Ureter (tissue), 1 donor: Measurements from ENCODE around the gene ZFR2. TPM values are rescaled to one million over a fixed set of nuclear protein-coding genes. Genes with fewer than 3 reads are reported as not detected.
"Not testable (repeated sequence)": the region's sequence is repeated elsewhere in the genome, so short reads cannot be mapped to it uniquely, and the experiment has no call there.

Source experiments
- DNase-seq: peaks from one replicate; pipeline ENCODE4 v3.0.0-alpha.2; 2020; ENCODE audit warnings: low spot score
- total RNA-seq: library from RNA; stranded (reverse); gene quantifications from one replicate; pipeline ENCODE4 v1.2.4, GENCODE V29; 2023
- donor health status: DM: yes; HTN: yes; CAD: no.

Gene ZFR2
- total RNA-seq, 1 donor from 2014 or later, result 0.91 TPM

DNA sequence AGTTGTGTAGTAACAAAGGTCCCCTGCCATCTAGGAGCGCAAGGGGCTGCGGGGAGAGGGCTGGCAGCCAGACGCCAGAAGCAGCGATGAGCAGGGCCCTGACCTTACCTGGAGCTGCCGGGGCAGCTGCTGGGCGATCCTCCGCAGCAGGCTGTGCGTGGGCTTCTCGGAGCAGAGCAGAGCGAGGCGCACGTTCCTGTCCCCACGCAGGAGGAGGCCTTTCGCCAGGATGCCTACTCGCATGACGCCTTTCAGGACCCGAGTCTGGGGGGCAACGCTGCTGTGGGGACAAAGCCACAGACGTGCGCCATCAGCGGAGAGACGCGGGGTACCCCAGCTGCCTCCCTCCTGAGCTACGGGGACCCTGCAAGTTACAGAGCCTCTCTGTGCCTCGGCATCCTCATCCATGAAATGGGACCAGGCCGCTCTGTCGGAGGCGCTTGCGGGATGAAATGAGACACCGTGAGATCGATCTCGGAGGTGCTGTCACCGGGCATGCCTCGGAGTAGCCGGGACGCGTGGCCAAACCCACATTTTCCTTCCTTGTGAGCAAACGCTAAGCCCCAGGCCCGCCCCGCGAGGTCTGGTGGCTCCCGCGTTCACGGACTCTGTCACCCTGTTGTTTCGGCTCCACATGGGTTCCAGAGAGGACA lies 52.1 kb downstream of the ZFR2 start:
- no peak for DNase-seq

DNA sequence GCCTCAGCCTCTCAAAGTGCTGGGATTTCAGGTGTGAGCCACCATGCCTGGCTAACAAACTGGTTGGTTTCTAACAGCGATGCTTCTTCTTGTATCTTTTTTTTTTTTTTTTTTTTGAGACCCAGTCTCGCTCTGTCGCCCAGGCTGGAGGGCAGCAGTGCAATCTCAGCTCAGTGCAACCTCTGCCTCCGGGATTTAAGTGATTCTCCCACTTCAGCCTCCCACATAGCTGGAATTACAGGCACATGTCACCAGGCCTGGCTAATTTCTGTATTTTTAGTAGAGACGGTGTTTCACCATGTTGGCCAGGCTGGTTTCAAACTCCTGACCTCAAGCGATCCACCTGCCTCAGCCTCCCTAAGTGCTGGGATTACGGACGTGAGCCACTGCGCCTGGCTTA lies 52.7 kb downstream of the ZFR2 start:
- DNase-seq, result not testable (repeated sequence)

DNA sequence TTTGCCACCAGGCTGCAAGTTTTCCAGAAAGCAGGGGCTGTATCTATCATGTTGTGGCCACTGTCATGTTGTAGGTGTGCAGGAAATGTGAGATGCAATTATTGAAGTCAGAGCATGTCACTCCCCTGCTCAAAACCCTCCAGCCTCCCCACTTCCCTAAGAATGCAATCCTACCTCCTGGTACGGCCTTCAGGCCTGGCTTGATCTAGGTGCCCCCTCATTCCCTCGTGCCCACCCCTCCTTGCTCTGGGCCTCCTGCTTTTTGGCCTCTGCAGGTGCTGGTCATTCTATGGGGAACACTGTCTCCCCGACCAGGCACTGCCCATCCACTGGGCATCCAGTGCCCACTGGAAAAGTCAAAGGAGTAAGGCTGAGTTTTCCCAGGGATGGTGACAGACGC lies 54.2 kb downstream of the ZFR2 start:
- no peak for DNase-seq

DNA sequence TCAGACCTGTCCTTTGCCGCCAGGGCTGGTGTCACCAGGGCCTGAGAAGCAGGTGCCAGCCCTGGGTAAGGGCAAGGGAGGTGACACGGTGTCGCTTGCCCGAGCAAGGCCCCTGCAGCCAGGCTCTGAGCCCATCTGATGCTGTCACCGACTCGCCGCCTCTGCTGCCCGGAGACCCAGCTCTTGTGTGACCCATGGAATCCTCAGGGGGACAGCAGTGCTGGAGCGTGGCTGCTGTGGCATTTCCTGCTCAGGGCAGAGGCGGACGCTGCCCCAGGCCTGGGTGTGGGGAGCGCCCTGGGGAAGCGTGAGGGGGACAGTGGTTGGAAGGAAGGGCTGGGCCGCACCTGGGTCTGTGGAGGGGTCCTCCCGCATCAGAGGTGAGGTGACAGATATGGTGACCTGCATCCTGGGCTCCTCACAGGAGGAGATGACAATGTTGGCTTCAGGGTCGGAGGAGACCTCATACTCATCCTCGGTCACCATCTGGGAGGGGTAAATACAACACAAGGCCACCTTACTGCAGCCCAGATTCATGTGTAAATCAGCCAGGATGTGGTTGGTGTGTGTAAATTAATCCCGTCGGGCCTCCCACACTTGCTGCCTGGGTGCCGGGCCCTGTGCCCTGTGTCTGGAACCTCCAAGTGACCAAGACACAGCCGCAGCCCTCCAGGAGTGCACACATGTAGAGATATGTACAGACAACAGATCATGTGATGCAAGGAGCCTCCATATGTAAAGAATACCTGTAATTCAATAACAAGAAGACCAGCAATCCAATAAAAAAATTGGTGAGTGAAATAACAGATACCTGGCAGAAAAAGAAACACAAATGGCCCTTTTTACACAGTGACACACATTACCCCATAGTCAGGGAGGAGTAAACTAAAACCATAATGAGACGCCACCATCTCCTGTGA lies 55.1 kb downstream of the ZFR2 start:
- DNase-seq, result no peak

DNA sequence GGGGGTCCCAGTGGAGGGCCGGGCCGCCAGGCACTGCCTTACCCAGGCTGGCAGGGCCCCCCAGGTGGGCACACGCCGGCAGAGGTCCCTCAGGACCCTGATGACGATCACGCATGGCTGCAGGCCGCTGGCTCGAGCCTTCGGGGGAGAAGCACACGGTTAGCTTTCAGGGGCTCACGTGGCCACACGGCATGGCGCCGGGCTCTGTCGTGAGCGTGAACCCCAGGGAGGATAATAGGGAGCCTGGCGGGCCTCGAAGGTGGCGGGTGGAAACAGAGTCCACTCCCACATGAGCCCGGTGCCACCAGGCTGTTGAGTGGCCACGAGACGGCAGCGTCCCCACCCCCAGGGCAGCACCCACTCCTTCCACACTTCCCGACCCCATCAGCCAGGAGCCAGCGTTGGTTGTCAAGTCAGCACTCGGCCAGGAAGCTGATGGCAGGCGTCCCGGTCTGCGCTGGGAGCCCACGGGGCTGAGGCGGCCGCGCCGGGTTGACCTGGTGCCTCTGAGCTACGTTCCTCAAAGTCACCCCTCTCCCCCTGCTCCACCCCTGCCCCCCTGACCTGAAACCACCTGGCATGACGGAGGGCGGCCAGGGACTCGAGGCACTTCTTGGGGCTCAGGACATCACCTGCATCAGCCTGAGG lies 58.0 kb downstream of the ZFR2 start:
- no peak for DNase-seq

DNA sequence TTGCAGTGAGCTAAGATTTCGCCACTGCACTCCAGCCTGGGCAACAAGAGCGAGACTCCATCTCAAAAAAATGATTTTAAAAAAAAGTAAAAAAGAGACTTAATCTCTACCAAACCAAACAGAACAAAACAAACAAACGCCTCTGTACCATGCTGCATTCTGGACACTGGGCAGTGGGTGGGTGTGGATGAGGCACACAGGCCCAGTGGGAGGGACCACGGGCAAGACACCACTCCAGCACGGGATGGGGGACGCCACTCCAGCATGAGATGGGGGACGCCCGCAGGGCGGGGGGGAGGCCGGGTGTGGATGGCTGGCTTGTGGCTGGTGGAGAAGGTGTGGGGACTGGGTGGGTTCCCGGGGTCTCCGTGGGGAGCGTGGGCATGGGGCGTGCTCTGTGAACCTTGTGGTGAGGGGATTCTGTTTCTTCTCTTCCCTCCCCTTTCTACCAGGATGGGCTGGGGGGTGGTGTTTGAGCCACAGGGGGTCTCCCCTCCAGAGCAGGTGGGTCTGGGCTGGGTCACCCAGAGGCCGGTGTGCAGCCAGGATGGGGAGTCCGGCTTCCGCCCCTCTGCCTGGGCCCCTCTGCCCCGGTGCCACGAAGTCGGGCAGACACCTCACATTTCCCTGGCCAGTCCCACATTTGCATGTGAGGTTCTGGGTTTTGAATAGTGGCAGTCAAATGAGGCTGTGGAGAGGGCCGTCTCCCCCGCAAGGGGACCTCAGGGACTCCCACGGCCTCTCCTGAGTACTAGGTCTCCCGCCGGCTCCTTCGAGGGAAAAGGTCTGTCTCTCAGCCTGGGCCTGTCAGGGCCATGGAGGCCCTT lies 58.7 kb downstream of the ZFR2 start:
- DNase-seq, result no peak

DNA sequence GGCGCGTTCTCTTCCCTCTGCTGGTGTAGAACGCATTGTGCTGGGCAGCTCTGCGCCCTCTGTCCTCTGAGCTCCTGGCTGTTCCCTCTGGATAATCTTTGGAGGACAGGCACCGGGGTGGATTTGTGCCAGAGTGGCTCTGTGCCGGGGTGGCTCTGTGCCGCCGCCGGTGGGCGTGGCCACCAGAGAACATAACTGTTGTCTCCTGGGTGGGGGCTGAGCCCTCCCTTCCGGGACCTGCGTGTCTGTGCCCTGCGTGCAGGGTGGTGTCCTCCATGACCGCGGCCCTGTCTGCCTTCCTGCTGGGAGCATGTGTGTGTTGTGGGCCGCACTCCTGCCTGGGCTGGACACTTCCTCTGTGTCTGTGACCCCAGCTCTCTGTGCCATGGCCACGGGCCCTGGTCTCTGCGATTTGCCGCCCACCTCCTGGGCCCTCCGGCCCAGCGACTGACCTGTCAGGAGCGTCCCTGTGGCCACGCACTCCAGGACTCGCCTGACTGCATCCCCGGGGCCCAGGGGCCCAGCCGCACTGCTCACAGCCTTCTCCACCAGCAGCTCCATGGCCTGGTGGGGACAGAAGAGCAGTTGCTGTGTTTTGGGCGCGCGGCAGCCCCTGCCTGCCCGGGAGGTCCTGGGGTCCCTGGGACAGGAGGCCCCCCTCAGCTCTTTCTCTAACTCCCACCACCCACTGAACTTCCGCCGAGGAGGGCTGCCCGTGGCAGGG lies 60.3 kb downstream of the ZFR2 start:
- no peak for DNase-seq

DNA sequence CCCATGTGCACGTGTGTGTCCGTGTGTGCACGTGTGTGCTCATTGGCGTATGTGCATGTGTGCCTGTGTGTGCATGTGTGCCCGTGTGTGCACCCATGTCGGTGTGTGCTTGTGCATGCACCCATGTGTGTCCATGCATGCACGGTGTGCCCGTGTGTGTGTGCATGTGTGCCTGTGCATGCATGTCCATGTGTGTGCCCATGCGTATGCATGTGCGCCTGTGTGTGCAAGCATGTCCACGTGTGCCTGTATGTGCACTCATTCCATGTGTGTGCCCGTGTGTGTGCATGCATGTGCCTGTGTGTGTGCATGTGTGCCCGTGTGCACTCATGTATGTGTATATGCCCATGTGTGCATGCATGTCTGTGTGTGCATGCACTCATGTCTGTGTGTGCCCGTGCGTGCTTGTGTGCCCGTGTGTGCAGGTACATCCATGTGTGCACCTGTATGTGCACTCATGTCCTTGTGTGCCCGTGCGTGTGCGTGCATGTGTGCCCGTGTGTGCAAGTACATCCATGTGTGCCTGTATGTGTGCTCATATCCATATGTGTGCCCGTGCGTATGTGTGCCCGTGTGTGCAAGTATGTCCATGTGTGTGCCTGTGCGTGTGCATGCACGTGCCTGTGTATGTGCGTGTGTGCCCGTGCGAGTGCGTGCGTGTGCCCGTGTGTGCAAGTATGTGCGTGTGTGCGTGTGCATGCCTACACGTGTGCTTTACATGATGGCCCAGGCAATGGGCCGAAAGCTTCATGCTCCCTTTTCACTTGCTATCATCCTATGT lies 61.1 kb downstream of the ZFR2 start:
- DNase-seq, result no peak

DNA sequence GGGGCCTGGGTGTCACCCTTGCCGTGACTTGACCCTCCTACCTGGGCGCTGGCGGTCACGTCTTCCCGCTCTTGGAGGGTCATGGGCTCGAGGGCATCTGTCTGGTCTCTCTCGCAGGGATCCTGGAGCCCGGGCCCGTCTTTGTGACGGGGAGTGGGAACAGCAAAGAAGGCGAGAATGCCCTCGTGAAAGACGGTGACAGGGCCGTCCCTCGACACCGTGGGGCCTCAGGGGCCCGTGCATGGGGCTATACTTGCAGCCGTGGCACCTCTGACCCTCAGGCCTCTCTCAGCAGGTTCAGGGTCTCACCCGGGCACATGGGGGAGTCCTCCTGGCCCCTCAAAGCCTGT lies 61.7 kb downstream of the ZFR2 start:
- no peak for DNase-seq

DNA sequence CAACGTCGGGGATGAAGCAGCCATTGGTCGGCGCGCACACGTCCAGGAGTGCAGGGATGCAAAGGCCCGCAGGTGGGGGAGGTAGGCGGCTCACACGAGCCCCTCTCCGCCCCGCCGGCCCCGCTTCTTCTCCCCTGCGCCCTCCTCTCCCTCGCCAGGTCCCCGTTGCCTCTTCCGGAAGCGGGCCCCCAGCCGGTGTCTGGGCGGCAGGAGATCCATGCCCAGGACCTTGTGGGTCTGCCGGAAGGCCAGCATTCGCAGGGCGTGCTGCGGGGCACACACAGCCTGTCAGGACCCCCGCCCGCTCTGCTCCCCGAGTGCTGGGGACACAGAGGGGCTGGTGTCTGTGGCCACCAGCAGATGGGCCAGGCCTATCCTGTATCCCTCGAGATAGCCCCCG lies 63.0 kb downstream of the ZFR2 start:
- DNase-seq, result no peak

DNA sequence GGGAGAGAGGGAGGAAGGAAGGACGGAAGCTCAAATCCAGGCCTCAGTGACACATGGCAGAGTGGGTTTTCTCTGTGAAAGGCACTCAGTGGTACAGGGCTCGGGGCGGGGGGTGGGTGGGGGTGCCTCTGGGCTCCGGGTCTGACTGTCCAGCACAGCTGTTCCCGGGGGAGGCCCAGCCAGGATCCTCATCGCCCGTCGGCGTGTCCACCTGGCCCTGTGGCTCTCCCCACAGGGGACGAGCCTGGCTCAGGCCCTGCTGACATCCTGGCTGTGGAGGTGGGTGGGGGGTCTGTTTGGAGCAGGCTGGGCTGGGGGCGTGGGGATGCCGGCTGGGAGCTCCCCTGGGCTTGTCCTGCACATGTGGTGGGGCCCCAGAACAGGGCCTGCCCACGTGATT lies 64.4 kb downstream of the ZFR2 start:
- DNase-seq, result no peak

DNA sequence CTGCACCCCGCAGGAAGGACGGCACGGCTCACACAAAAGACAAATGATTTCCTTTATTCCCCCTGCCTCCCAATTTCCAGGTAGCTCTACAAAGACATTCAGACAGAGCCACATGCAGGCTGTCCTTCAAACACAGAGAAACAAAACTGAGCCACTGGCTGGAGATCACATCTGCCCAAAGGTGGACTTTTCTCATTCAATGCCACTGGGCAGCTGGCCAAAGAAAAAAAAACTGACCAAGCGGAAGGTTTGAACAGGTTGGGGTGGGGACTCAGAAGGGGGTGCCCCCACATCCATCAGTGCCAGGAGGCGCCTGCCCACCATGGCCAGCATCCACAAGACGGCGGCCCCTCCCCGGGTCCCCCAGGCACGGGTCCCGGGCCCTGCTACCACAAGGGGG lies 64.9 kb downstream of the ZFR2 start:
- DNase-seq, result no peak

DNA sequence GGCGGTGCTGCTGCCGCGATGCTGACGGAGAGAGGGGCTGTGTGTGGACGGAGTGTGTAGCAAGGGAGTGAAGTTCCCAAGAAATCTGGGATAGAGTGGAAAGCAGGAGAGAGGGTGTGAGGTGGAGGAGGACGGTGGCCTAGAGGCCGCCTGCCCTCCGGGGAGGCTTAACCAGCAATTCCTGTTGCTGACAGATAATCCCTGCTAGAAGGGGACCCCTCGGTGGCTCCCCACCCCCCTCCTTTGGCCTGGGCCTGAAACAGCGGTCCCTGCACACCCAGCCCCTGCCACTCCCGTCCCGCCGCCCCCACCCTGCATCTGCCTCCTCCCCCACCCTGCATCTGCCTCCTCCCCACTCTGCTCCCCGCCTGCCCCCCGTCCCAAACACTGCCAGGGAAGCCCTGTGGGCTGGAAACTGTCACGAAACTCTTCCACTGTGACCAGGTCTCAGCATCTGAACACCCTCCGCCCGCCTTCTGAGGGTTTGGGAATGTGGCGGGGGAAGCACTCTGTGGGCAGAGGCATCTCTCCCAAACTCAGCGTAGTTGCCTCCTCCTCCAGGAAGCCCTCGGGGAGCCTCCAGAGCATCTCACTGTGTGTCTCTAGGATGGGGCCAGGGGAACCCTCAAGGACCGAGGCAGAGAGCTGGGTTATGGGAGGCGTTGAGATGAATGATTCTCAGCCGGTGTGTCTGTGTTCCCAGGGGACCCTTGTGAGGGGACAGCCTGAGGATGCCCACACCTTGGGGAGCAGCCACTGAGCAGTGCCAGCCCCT lies 65.5 kb downstream of the ZFR2 start:
- no peak for DNase-seq

DNA sequence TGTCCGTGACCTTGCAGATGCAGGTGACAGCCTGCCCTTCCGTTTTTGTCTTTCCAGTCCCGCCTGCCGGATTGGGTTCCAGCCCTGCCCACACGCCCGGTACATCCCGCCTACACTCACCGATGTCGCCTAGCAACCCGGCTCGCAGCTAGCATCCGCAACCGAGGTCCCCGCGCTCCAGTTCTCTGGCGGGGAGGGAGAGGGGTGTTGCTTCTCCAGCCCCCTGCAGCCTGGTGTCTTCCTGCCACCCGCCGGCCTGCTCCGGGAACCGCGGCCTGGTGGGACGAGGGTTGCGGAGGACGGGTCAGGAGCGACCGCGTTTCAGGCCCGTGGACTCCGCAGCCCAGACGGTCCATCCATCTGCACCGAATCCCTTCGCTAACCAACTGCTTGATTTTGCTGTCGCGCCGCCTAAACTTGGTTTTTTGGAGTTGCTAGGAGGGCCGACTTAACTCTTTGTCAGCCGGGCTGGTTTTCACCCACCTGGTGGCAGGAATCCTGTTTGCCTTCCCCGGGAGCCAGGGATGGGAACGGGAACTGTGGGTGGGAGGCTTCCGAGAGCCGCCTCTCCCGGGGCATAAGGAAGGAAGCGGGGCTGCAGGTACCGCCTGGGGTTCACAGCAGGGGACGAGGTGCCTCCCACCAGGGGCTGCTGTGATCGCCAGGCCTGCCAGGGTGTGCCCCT lies 67.3 kb downstream of the ZFR2 start:
- no peak for DNase-seq

DNA sequence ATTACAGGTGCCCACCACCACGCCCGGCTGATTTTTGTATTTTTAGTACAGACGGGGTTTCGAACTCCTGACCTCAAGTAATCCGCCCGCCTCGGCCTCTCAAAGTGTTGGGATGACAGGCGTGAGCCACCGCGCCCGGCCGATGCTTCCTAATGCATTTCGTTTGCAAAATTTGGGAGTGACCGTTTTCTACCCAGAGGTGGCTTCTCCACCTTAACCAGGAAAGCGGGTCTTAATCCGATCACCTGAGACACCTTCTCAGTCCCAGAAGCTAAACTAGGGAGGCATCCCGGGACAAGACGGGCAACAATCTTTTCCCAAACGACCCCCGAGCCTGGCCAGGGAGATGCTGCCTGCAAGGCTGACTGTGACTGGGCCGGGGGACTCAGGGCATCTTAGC lies 67.8 kb downstream of the ZFR2 start:
- DNase-seq, result no peak

DNA sequence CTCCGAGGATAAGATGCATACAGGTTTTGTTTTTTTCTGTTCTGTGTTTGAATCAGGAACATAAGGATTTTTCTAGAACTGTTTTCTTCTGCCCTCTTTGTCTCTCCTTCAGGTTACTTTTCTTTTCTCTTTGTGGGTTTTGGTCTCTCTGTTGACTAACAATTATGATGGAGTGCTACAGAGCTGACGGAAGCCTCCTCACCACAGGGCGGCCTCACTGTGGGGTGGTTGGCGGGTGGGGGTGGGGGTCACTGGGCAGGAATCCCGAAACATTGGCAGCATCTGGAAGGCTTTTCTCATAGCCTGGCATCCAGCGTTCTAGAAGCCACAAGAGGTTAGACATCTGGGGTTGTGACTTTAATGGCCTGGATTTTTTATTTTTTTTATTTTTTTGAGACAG lies 70.7 kb downstream of the ZFR2 start:
- no peak for DNase-seq

DNA sequence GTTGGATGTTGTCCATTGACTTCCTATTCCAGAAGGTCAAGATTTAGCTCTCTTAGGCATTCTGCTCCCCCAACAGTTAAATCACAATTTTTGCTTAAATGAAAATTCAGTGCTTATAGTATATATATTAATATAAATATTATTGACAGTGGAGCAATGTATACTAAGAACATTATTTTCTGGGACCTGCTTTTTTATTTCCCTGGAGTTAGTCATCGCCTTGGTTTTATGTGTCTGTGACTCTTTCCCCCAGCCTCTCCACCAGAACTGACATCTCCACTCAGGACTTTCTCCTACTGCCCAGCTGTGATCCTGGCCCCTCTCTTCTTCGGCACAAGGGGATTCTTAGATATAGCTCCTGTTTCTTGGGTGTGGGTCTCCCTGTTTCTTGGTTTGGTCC lies 72.5 kb downstream of the ZFR2 start:
- DNase-seq, result no peak

DNA sequence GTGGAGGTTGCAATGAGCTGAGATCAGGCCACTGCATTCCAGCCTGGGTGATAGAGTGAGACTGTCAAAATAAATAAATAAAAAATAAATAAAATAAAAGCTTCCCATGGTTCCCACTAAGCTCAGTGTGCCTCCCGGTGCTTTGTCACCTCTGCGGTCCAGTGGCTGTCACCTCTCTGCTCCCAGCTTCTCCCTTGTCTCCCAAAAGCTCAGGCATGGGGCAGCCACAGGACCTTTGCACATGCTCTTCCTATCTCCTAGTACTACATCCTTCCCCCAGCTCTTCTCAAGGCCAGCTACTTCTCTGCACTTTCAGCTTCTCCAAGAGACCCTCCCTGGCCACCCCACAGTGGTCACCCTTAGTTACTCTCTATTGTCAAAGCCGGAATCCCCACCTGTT lies 75.0 kb downstream of the ZFR2 start:
- DNase-seq, result no peak

DNA sequence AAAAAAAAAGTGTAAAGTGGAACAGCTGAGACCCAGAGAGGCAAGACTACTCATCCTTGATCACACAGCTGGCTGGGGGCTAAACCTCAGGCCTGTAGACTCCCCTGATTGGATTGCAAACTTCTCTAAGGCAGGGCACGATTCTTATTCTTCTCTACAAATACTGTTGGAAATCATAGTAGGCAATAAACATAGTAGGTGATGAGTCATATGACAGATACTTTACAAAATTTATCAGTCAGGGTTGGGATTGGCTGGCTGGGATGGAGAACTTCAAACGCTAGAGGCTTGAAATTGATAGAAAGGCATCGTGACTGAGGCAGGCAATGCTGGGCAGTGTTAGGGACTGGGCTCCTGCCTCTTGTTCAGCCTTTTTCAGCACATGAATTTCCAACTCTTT lies 76.7 kb downstream of the ZFR2 start:
- DNase-seq, result no peak
